Heart right ventricle (tissue), 16 donors: ENCODE results near the gene KCNMA1. TPM values are rescaled to one million over a fixed set of nuclear protein-coding genes. Genes with fewer than 3 reads are reported as not detected.

Experiments
- ATAC-seq, 8 donors: fragments of 200-7000 bp; cut with Tn5 transposase; one replicate each; pipeline ENCODE4 v1.9.1; 2020; ENCODE audit warnings: mild to moderate bottlenecking in 8 of 8, moderate library complexity in 8 of 8, moderate number of reproducible peaks in 1 of 8
- DNase-seq, 2 donors: peaks; one replicate each; pipeline ENCODE4 v3.0.0-alpha.2; 2020
- H3K27ac ChIP-seq, 10 donors: fragments of 200-600 bp; sonication (generic) in 2 of 10; one replicate each; pipeline versions ENCODE4 v1.5.0 to v1.8.0; 2020 to 2022; ENCODE audit warnings: mild to moderate bottlenecking in 3 of 10
- H3K27me3 ChIP-seq, 7 donors: fragments of 200-600 bp; one replicate each; pipeline ENCODE4 v1.8.0; 2021 to 2022; ENCODE audit warnings: mild to moderate bottlenecking in 2 of 7
- H3K36me3 ChIP-seq, 9 donors: fragments of 200-600 bp; sonication (generic) in 1 of 9; one replicate each; pipeline versions ENCODE4 v1.5.0 to v1.8.0; 2020 to 2022; ENCODE audit warnings: mild to moderate bottlenecking in 2 of 9
- H3K4me1 ChIP-seq, 9 donors: fragments of 200-600 bp; sonication (generic) in 1 of 9; one replicate each; pipeline versions ENCODE4 v1.5.0 to v1.8.0; 2020 to 2022; ENCODE audit warnings: mild to moderate bottlenecking in 4 of 9
- H3K4me3 ChIP-seq, 10 donors: fragments of 200-600 bp; sonication (generic) in 2 of 10; one replicate each; pipeline versions ENCODE4 v1.5.0 to v1.8.0; 2020 to 2022; ENCODE audit warnings: mild to moderate bottlenecking in 7 of 10, moderate library complexity in 2 of 10
- H3K9me3 ChIP-seq, 11 donors: fragments of 200-600 bp in 10 of 11; sonication (generic) in 2 of 11; one replicate each; pipeline versions ENCODE4 v1.5.0 to v1.8.0; 2013 to 2022; ENCODE audit warnings: mild to moderate bottlenecking in 2 of 11, control low read depth in 1 of 11, moderate library complexity in 1 of 11
- CTCF ChIP-seq, 9 donors: fragments of 200-600 bp; sonication (generic) in 2 of 9; IDR thresholded peaks; one replicate each; pipeline versions ENCODE4 v1.5.0 to v1.8.0; 2021 to 2022; ENCODE audit warnings: antibody characterized with exemption in 9 of 9, mild to moderate bottlenecking in 5 of 9, moderate library complexity in 1 of 9
- WGBS, 2 donors: extraction: QIAGEN DNeasy Blood & Tissue Kit; methylation state at CpG; one replicate each; pipeline ENCODE4 v1.1.7; 2013; ENCODE audit warnings: inconsistent platforms in 1 of 2; 5-methylcytosine and 5-hydroxymethylcytosine counted together
- intact Hi-C, 10 donors: fragments of 100-400 bp; cut with DNase I; formaldehyde crosslinking; loops; one replicate each; pipeline versions ENCODE4 v1.11.1 to v1.14.2; 2022
- polyA plus RNA-seq, 2 donors: library from polyadenylated mRNA; stranded (reverse); fragments of 200-250 nt; gene quantifications; one replicate each; pipeline ENCODE4 v1.2.3, GENCODE V29; 2013
- total RNA-seq, 10 donors: library from RNA; stranded (reverse); fragmentation: NEBNext Ultra II Directional in 3 of 10; extraction: Animal tissue kit (Norgen Biotek cat#: 25700) in 3 of 10; gene quantifications; one replicate each; pipeline versions ENCODE4 v1.2.1 to v1.2.4, GENCODE V29; 2021 to 2023
- donor health status: Arrhythmogenic right ventricular cardiomyopathy.
- donor health status: ischemic (EF 13 %, LVEDD 7.1; RV severe dilation, severe dysfunction).
- donor health status: healthy with polysubstance abuse.
- donor health status: DM: no; HTN: yes; CAD: no.
- donor health status: DM: no; HTN: no; CAD: no.
- donor health status: ischemic (EF 25% LVEDD 6.9; RV normal size, moderate dysfunction).
- donor health status: ischemic (EF 25% LVEDD 5.7; RV mildly dilated, moderate dysfunction).
- donor health status: healthy.
- donor health status: DM: yes; HTN: yes; CAD: no.
- donor health status: Ischemic cardiomyopathy.
- donor health status: ischemic (EF 35%, LVEDD 5.7; RV mildly dilated, moderate dysfunction).
- donor health status: nonischemic (EF 11% LVEDD 7.7; RV severe dilation, severe dysfunction).
- donor health status: DM: yes; HTN: yes; CAD: no.
- donor health status: PGD.
- donor health status: ischemic (EF 29% LVEDD 5.4; RV normal size, mild dysfunction).
- donor health status: nonischemic (EF 23%, LVEDD 6.1; RV moderate dilation, normal function).

KCNMA1 gene
- total and polyA plus RNA-seq, 12 donors, result 0.59 to 5.3 (median 1.6) TPM

- intact Hi-C loops, result no loop called here
- H3K9me3 ChIP-seq, result no peaks in the 10 kb centered on the region
- DNase-seq (no peak), ATAC-seq (no peak)
- TF ChIP-seq CTCF (IDR thresholded peaks at IDR 0.05), result no peak
- WGBS, 2 donors, result 29 to 37% methylated on average over 1 of the region's 1 CpG
- no peaks in the 10 kb centered on the region for H3K36me3 ChIP-seq
- H3K27ac ChIP-seq, result no peak overlapping the region
- H3K4me3 ChIP-seq, result no peak overlapping the region
- H3K4me1 ChIP-seq, result peaks cover 0 to 13% (median 9%) of the 10 kb centered on the region in 9 donors
- H3K27me3 ChIP-seq, result peaks cover 0 to 65% (median 54%) of the 10 kb centered on the region in 7 donors
Observed at GRCh38 chr10:77285529-77286182, 352.0 kb downstream of the KCNMA1 start.

- H3K9me3 ChIP-seq, result no peaks in the 10 kb centered on the region
- ATAC-seq (no peak), DNase-seq (no peak)
- intact Hi-C loops, result no loop called here
- 77 to 83% methylated on average over 6 of the region's 6 CpGs for WGBS, 2 donors
- no peak overlapping the region for H3K27ac ChIP-seq
- peaks cover 0 to 13% (median 9%) of the 10 kb centered on the region in 9 donors for H3K4me1 ChIP-seq
- peaks cover 0 to 66% (median 62%) of the 10 kb centered on the region in 7 donors for H3K27me3 ChIP-seq
- no peak overlapping the region for H3K4me3 ChIP-seq
- H3K36me3 ChIP-seq, result no peaks in the 10 kb centered on the region
- no peak for TF ChIP-seq CTCF (IDR thresholded peaks at IDR 0.05)
Observed at GRCh38 chr10:77284797-77285196, 352.8 kb downstream of the KCNMA1 start.

GRCh38 chr10:77283326-77283725 is 354.3 kb downstream of the KCNMA1 start:
- TF ChIP-seq CTCF (IDR thresholded peaks at IDR 0.05), result no peak
- H3K27ac ChIP-seq, result no peak overlapping the region
- intact Hi-C loops, result no loop called here
- ATAC-seq, result no peak
- H3K36me3 ChIP-seq, result no peaks in the 10 kb centered on the region
- 16 to 17% methylated on average over 3 of the region's 3 CpGs for WGBS, 2 donors
- no peak for DNase-seq
- peaks cover 0 to 77% (median 58%) of the 10 kb centered on the region in 7 donors for H3K27me3 ChIP-seq
- no peak overlapping the region for H3K4me3 ChIP-seq
- H3K4me1 ChIP-seq, result peaks cover 0 to 13% (median 9%) of the 10 kb centered on the region in 9 donors
- no peaks in the 10 kb centered on the region for H3K9me3 ChIP-seq

- H3K27ac ChIP-seq, result no peak overlapping the region
- intact Hi-C loops, result no loop called here
- no peaks in the 10 kb centered on the region for H3K36me3 ChIP-seq
- H3K4me1 ChIP-seq, result peaks cover 0 to 5% (median 3%) of the 10 kb centered on the region in 9 donors
- ATAC-seq, result no peak
- 52 to 56% methylated on average over 2 of the region's 2 CpGs for WGBS, 2 donors
- DNase-seq, result no peak
- TF ChIP-seq CTCF (IDR thresholded peaks at IDR 0.05), result no peak
- peaks cover 0 to 82% (median 67%) of the 10 kb centered on the region in 7 donors for H3K27me3 ChIP-seq
- H3K4me3 ChIP-seq, result no peak overlapping the region
- no peaks in the 10 kb centered on the region for H3K9me3 ChIP-seq
Observed at GRCh38 chr10:77282163-77282562, 355.4 kb downstream of the KCNMA1 start.
